GM19452 (cell line): ENCODE measurements around the gene BCKDHA.
"Not testable (repeated sequence)": the region's sequence is repeated elsewhere in the genome, so short reads cannot be mapped to it uniquely, and the experiment has no call there.

Experiments used
- ATAC-seq: cut with Tn5 transposase; IDR thresholded peaks from one replicate; pipeline ENCODE4 v1.9.1; 2021; ENCODE audit not compliant: unreplicated experiment

Gene BCKDHA

GRCh38 chr19:41402010-41402409 is 4.4 kb downstream of the BCKDHA start:
- no peak for ATAC-seq

GRCh38 chr19:41403181-41403970 is 5.8 kb downstream of the BCKDHA start:
- no peak for ATAC-seq

- no peak for ATAC-seq
These were observed 8.2 kb downstream of the BCKDHA start for GRCh38 chr19:41405776-41406175.

GRCh38 chr19:41407271-41407670 is 9.7 kb downstream of the BCKDHA start:
- ATAC-seq = no peak

GRCh38 chr19:41408256-41408655 is 10.6 kb downstream of the BCKDHA start:
- ATAC-seq = no peak

- not testable (repeated sequence) for ATAC-seq
These were observed 11.2 kb downstream of the BCKDHA start for GRCh38 chr19:41408846-41409245.

- ATAC-seq = no peak
These were observed 11.7 kb downstream of the BCKDHA start for GRCh38 chr19:41409288-41409687.

- ATAC-seq = no peak
These were observed 12.9 kb downstream of the BCKDHA start for GRCh38 chr19:41410336-41411054.

- ATAC-seq = no peak
These were observed 13.7 kb downstream of the BCKDHA start for GRCh38 chr19:41411100-41411967.

GRCh38 chr19:41411968-41412265 is 14.3 kb downstream of the BCKDHA start:
- ATAC-seq = no peak

GRCh38 chr19:41412953-41413352 is 15.3 kb downstream of the BCKDHA start:
- ATAC-seq = no peak

GRCh38 chr19:41413947-41414346 is 16.3 kb downstream of the BCKDHA start:
- no peak for ATAC-seq

GRCh38 chr19:41414461-41414860 is 16.8 kb downstream of the BCKDHA start:
- ATAC-seq = no peak

GRCh38 chr19:41415154-41415571 is 17.5 kb downstream of the BCKDHA start:
- no peak for ATAC-seq

- ATAC-seq = no peak
These were observed 18.6 kb downstream of the BCKDHA start for GRCh38 chr19:41416194-41416674.

GRCh38 chr19:41420101-41420880 is 22.7 kb downstream of the BCKDHA start:
- ATAC-seq = no peak

- no peak for ATAC-seq
These were observed 23.7 kb downstream of the BCKDHA start for GRCh38 chr19:41421314-41421713.

GRCh38 chr19:41421973-41422372 is 24.4 kb downstream of the BCKDHA start:
- no peak for ATAC-seq

- ATAC-seq = no peak
These were observed 24.8 kb downstream of the BCKDHA start for GRCh38 chr19:41422456-41422855.

- ATAC-seq = no peak
These were observed 25.3 kb downstream of the BCKDHA start for GRCh38 chr19:41422955-41423354.
